H9 (cell line): ENCODE measurements around the gene C1QTNF2. TPM values are rescaled to one million over a fixed set of nuclear protein-coding genes. Genes with fewer than 3 reads are reported as not detected.

Source experiments
- DNase-seq: peaks from one replicate; pipeline ENCODE4 v3.0.0-alpha.2; 2017
- H2AFZ ChIP-seq: one replicate; pipeline ENCODE4 v1.6.1; 2013; ENCODE audit warnings: mild to moderate bottlenecking, low read length, control low read depth, moderate library complexity
- H2AK5ac ChIP-seq: 2 replicates; pipeline ENCODE4 v1.6.1; 2013; ENCODE audit warnings: low read length, control low read depth, mixed read lengths; ENCODE audit not compliant: insufficient read length
- H2BK120ac ChIP-seq: one replicate; pipeline ENCODE4 v1.6.1; 2013; ENCODE audit warnings: low read depth, mild to moderate bottlenecking, low read length, control low read depth, inconsistent platforms; ENCODE audit not compliant: poor library complexity, severe bottlenecking
- H2BK12ac ChIP-seq: 2 replicates; pipeline ENCODE4 v1.6.1; 2013; ENCODE audit warnings: low read length, control low read depth, mixed read lengths, low read depth; ENCODE audit not compliant: insufficient read length
- H2BK15ac ChIP-seq: 2 replicates; pipeline ENCODE4 v1.6.1; 2013; ENCODE audit warnings: low read depth, low read length, control low read depth
- H2BK20ac ChIP-seq: one replicate; pipeline ENCODE4 v1.6.1; 2013; ENCODE audit warnings: low read depth, mild to moderate bottlenecking, low read length, control low read depth, inconsistent platforms; ENCODE audit not compliant: poor library complexity, severe bottlenecking
- H2BK5ac ChIP-seq: 2 replicates; pipeline ENCODE4 v1.6.1; 2013; ENCODE audit warnings: low read length, control low read depth, mixed read lengths; ENCODE audit not compliant: insufficient read length
- H3K14ac ChIP-seq: 2 replicates; pipeline ENCODE4 v1.6.1; 2013; ENCODE audit warnings: low read length, control low read depth; ENCODE audit not compliant: insufficient read depth
- H3K18ac ChIP-seq: 2 replicates; pipeline ENCODE4 v1.6.1; 2013; ENCODE audit warnings: low read depth, mild to moderate bottlenecking, mixed read lengths, low read length, control low read depth; ENCODE audit not compliant: insufficient read length
- H3K23ac ChIP-seq: 2 replicates; pipeline ENCODE4 v1.6.1; 2013; ENCODE audit warnings: low read length, control low read depth, mixed read lengths, low read depth; ENCODE audit not compliant: insufficient read length
- H3K23me2 ChIP-seq: 2 replicates; pipeline ENCODE4 v1.6.1; 2013; ENCODE audit warnings: low read depth, mild to moderate bottlenecking, mixed read lengths, low read length, control low read depth; ENCODE audit not compliant: insufficient read length, poor library complexity, severe bottlenecking
- H3K27ac ChIP-seq: 2 replicates; pipeline ENCODE4 v1.5.1; 2013; ENCODE audit warnings: low read length, control low read depth, mixed read lengths, low read depth; ENCODE audit not compliant: insufficient read length
- H3K27me3 ChIP-seq: 2 replicates; pipeline ENCODE4 v1.6.1; 2013; ENCODE audit warnings: low read length, control low read depth, inconsistent platforms; ENCODE audit not compliant: insufficient read depth
- H3K4ac ChIP-seq: 2 replicates; pipeline ENCODE4 v1.6.1; 2013; ENCODE audit warnings: low read depth, mild to moderate bottlenecking, control low read depth, inconsistent platforms, low read length, moderate library complexity
- H3K4me1 ChIP-seq: 2 replicates; pipeline ENCODE4 v1.6.1; 2013; ENCODE audit warnings: low read length, control low read depth, inconsistent platforms; ENCODE audit not compliant: insufficient read depth
- H3K4me2 ChIP-seq: 2 replicates; pipeline ENCODE4 v1.6.1; 2013; ENCODE audit warnings: low read length, control low read depth, mixed read lengths; ENCODE audit not compliant: insufficient read length, insufficient read depth
- H3K56ac ChIP-seq: 2 replicates; pipeline ENCODE4 v1.6.1; 2013; ENCODE audit warnings: low read depth, mild to moderate bottlenecking, mixed read lengths, low read length, control low read depth; ENCODE audit not compliant: insufficient read length
- H3K79me1 ChIP-seq: 2 replicates; pipeline ENCODE4 v1.6.1; 2013; ENCODE audit warnings: low read depth, mild to moderate bottlenecking, moderate library complexity, low read length, control low read depth, inconsistent platforms; ENCODE audit not compliant: insufficient read depth, poor library complexity, severe bottlenecking
- H3K79me2 ChIP-seq: 2 replicates; pipeline ENCODE4 v1.6.1; 2013; ENCODE audit warnings: low read length, control low read depth, inconsistent platforms; ENCODE audit not compliant: insufficient read depth
- H3K9ac ChIP-seq: 2 replicates; pipeline ENCODE4 v1.6.1; 2013; ENCODE audit warnings: low read length, control low read depth, mixed read lengths; ENCODE audit not compliant: insufficient read length; ENCODE audit errors: extremely low read depth
- H3K9me3 ChIP-seq: one replicate; pipeline ENCODE4 v1.6.1; 2013; ENCODE audit warnings: low read depth, low read length, inconsistent platforms; ENCODE audit not compliant: control insufficient read depth
- H3T11ph ChIP-seq: one replicate; pipeline ENCODE4 v1.6.1; 2013; ENCODE audit warnings: mild to moderate bottlenecking, low read length, control low read depth, inconsistent platforms
- H4K20me1 ChIP-seq: one replicate; pipeline ENCODE4 v1.6.1; 2013; ENCODE audit not compliant: control insufficient read depth, insufficient read length, insufficient read depth
- H4K5ac ChIP-seq: 2 replicates; pipeline ENCODE4 v1.6.1; 2013; ENCODE audit warnings: low read depth, mild to moderate bottlenecking, mixed read lengths, low read length, control low read depth; ENCODE audit not compliant: insufficient read length
- H4K8ac ChIP-seq: replicated peaks from 2 replicates; pipeline ENCODE4 v1.6.1; 2013; ENCODE audit warnings: low read length, control low read depth, mixed read lengths, low read depth; ENCODE audit not compliant: insufficient read length
- H4K91ac ChIP-seq: 2 replicates; pipeline ENCODE4 v1.6.1; 2013; ENCODE audit warnings: low read depth, mild to moderate bottlenecking, moderate library complexity, mixed read lengths, low read length, control low read depth; ENCODE audit not compliant: insufficient read length
- H3K27ac Mint-ChIP-seq, 3 experiments: 2 replicates in 2 of 3; 3 replicates in 1 of 3; pipeline ENCODE4 v1.8.0; 2020 to 2021; ENCODE audit warnings: mixed read lengths in 3 of 3, mild to moderate bottlenecking in 1 of 3, moderate library complexity in 1 of 3
- H3K27me3 Mint-ChIP-seq: 2 replicates; pipeline ENCODE4 v1.8.0; 2021; ENCODE audit warnings: low read depth, mild to moderate bottlenecking, moderate library complexity, mixed read lengths
- H3K36me3 Mint-ChIP-seq, 3 experiments: 2 replicates in 2 of 3; 3 replicates in 1 of 3; pipeline ENCODE4 v1.8.0; 2020 to 2021; ENCODE audit warnings: low read depth in 3 of 3, mixed read lengths in 3 of 3; ENCODE audit not compliant: insufficient read depth in 1 of 3
- H3K4me1 Mint-ChIP-seq, 2 experiments: 2 replicates each; pipeline ENCODE4 v1.8.0; 2020; ENCODE audit warnings: mixed read lengths in 2 of 2
- H3K4me3 Mint-ChIP-seq, 2 experiments: 2 replicates in 1 of 2; 3 replicates in 1 of 2; pipeline ENCODE4 v1.8.0; 2020 to 2021; ENCODE audit warnings: mild to moderate bottlenecking in 2 of 2, mixed read lengths in 2 of 2, moderate library complexity in 1 of 2
- H3K9me3 Mint-ChIP-seq, 2 experiments: 2 replicates in 1 of 2; 3 replicates in 1 of 2; pipeline ENCODE4 v1.8.0; 2020; ENCODE audit warnings: mild to moderate bottlenecking in 2 of 2, mixed read lengths in 2 of 2, moderate library complexity in 1 of 2
- CTCF ChIP-seq: fragments of 200-600 bp; sonication (generic); conservative IDR thresholded peaks from 3 replicates; pipeline ENCODE4 v1.8.0; 2021; ENCODE audit warnings: antibody characterized with exemption, mild to moderate bottlenecking
- WGBS: extraction: QIAGEN DNeasy Blood & Tissue Kit; methylation state at CpG from one replicate; pipeline ENCODE4 v1.1.7; 2013; ENCODE audit warnings: missing lambda C conversion rate, low lambda C conversion rate, mixed read lengths; ENCODE audit not compliant: insufficient read length; ENCODE audit errors: extremely low coverage; 5-methylcytosine and 5-hydroxymethylcytosine counted together
- total RNA-seq: library from RNA; stranded (reverse); gene quantifications from 2 replicates; pipeline ENCODE4 v1.2.1, GENCODE V29; 2021

Gene C1QTNF2
- total RNA-seq, 1 experiment from 2014 or later, result 0.59 TPM

DNA sequence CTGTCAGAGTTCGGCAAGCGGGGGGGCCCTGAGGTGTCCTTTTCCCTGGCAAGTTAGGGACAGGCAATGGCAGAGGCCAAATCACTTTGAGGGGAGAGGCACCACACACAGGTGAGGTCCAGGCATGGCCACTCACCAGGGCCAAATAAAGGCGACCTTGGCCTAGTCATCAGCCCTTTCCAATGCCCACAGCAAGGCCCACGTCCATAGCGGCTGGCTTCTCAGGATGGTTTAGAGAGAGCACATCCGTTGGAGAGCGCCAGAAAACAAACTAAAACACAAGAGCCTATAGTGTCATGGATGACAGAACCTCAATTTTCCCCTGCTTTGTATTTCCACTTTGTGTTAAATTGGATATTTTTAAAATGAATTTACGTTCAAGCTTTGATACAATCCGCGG is 65.1 kb downstream of the C1QTNF2 start:
- Histone ChIP-seq H3K27me3 (no peaks in the 10 kb centered on the region), H2BK5ac (no peak overlapping the region), H3K9ac (no peak overlapping the region), H2AK5ac (no peak overlapping the region), H3T11ph (no peak overlapping the region), H2AFZ (no peak overlapping the region), H3K23me2 (no peaks in the 10 kb centered on the region), H3K79me1 (peaks cover 4% of the 10 kb centered on the region), H3K4ac (no peak overlapping the region), H2BK15ac (no peak overlapping the region), H3K4me1 (no peaks in the 10 kb centered on the region), H4K8ac (no peak overlapping the region), H4K91ac (no peak overlapping the region), H4K20me1 (peaks cover 2% of the 10 kb centered on the region), H3K23ac (no peak overlapping the region), H2BK20ac (no peak overlapping the region), H3K18ac (no peak overlapping the region), H3K14ac (no peak overlapping the region), H3K79me2 (peaks cover 11% of the 10 kb centered on the region), H2BK120ac (no peak overlapping the region), H3K9me3 (no peaks in the 10 kb centered on the region), H3K27ac (no peak overlapping the region), H3K4me2 (no peak overlapping the region), H2BK12ac (no peak overlapping the region), H3K56ac (no peak overlapping the region), H4K5ac (no peak overlapping the region)
- H3K27ac Mint-ChIP-seq, result no peak overlapping the region
- H3K27me3 Mint-ChIP-seq, result no peaks in the 10 kb centered on the region
- TF ChIP-seq CTCF, result no peak
- peaks cover 48 to 54% (median 53%) of the 10 kb centered on the region in 3 experiments; a peak in 6 of 7 replicates for H3K36me3 Mint-ChIP-seq
- WGBS, result no CpG with 5 or more reads among the region's 10 CpGs
- DNase-seq, result no peak
- H3K9me3 Mint-ChIP-seq, result no peaks in the 10 kb centered on the region
- no peak overlapping the region for H3K4me3 Mint-ChIP-seq
- peaks cover 13 to 19% of the 10 kb centered on the region in 2 experiments for H3K4me1 Mint-ChIP-seq
